Measurements from ENCODE around the gene KIAA1549. TPM values are rescaled to one million over a fixed set of nuclear protein-coding genes. Genes with fewer than 3 reads are reported as not detected.

The KIAA1549 gene
- total RNA-seq, 4 donors from 2014 or later = 1.6 to 5.0 (median 3.3) TPM

- H3K27me3 ChIP-seq = no peaks in the 10 kb centered on the region
- no peak overlapping the region for H3K27ac ChIP-seq
- H3K36me3 ChIP-seq = no peaks in the 10 kb centered on the region
- no peak overlapping the region for H3K4me3 ChIP-seq
- H3K9me3 ChIP-seq = no peaks in the 10 kb centered on the region
- DNase-seq = no peak
- H3K4me1 ChIP-seq = no peaks in the 10 kb centered on the region
- TF ChIP-seq CTCF (IDR thresholded peaks at IDR 0.05) (no peak), POLR2A (IDR thresholded peaks at IDR 0.05) (no peak)
Observed at GRCh38 chr7:139018910-139019309, 37.7 kb upstream of the KIAA1549 start.

GRCh38 chr7:139016931-139017511 lies 35.8 kb upstream of the KIAA1549 start:
- no peaks in the 10 kb centered on the region for H3K4me1 ChIP-seq
- peak in 2 of 3 donors; percentile 46 to 83 for DNase-seq
- H3K27ac ChIP-seq = no peak overlapping the region
- no peak overlapping the region for H3K4me3 ChIP-seq
- no peaks in the 10 kb centered on the region for H3K27me3 ChIP-seq
- H3K9me3 ChIP-seq = no peaks in the 10 kb centered on the region
- no peaks in the 10 kb centered on the region for H3K36me3 ChIP-seq
- TF ChIP-seq POLR2A (IDR thresholded peaks at IDR 0.05) = no peak
- peak; percentile 35 to 74 (median 64) for TF ChIP-seq CTCF (IDR thresholded peaks at IDR 0.05)

GRCh38 chr7:139011373-139011772 lies 30.2 kb upstream of the KIAA1549 start:
- Histone ChIP-seq H3K36me3 (no peaks in the 10 kb centered on the region), H3K4me1 (no peaks in the 10 kb centered on the region), H3K9me3 (no peaks in the 10 kb centered on the region), H3K27ac (no peak overlapping the region), H3K4me3 (no peak overlapping the region), H3K27me3 (no peaks in the 10 kb centered on the region)
- no peak for DNase-seq
- TF ChIP-seq CTCF (IDR thresholded peaks at IDR 0.05) = no peak
- TF ChIP-seq POLR2A (IDR thresholded peaks at IDR 0.05) = no peak

GRCh38 chr7:139004321-139005090 lies 23.3 kb upstream of the KIAA1549 start:
- Histone ChIP-seq H3K36me3 (no peaks in the 10 kb centered on the region), H3K27ac (no peak overlapping the region), H3K4me1 (no peaks in the 10 kb centered on the region), H3K4me3 (no peak overlapping the region), H3K9me3 (no peaks in the 10 kb centered on the region), H3K27me3 (no peaks in the 10 kb centered on the region)
- no peak for DNase-seq
- TF ChIP-seq CTCF (IDR thresholded peaks at IDR 0.05) (no peak), POLR2A (IDR thresholded peaks at IDR 0.05) (no peak)

- no peak for DNase-seq
- H3K36me3 ChIP-seq = no peaks in the 10 kb centered on the region
- no peak overlapping the region for H3K27ac ChIP-seq
- no peak overlapping the region for H3K4me3 ChIP-seq
- no peaks in the 10 kb centered on the region for H3K9me3 ChIP-seq
- TF ChIP-seq CTCF (IDR thresholded peaks at IDR 0.05) (no peak), POLR2A (IDR thresholded peaks at IDR 0.05) (no peak)
- H3K4me1 ChIP-seq = no peaks in the 10 kb centered on the region
- H3K27me3 ChIP-seq = no peaks in the 10 kb centered on the region
Observed at GRCh38 chr7:138999414-138999813, 18.2 kb upstream of the KIAA1549 start.

All from Peyer's patch (tissue), 4 donors.